HCT116 (cell line): ENCODE results near the gene DHRSX. TPM values are rescaled to one million over a fixed set of nuclear protein-coding genes. Genes with fewer than 3 reads are reported as not detected.
"Not testable (repeated sequence)": the region's sequence is repeated elsewhere in the genome, so short reads cannot be mapped to it uniquely, and the experiment has no call there.

Experiments used
- ATAC-seq: fragments of 200-7000 bp; cut with Tn5 transposase; 2 replicates; pipeline ENCODE4 v1.9.1; 2020; ENCODE audit warnings: mild to moderate bottlenecking, moderate library complexity
- BruUV-seq: library from RNA; stranded (reverse); fragments of 400-500 nt; replicated peaks from 2 replicates; lab custom pipeline; 2021; lab: Mats Ljungman, UMichigan
- CTCF ChIA-PET: fragments of 300-600 bp; sonication (Branson Sonifier 250); formaldehyde crosslinking; loops from one replicate; lab custom pipeline; 2021; ENCODE audit warnings: antibody characterized with exemption; lab: Charles Lee
- POLR2A ChIA-PET: fragments of 300-600, 350-600 bp; sonication (Branson Sonifier 250); formaldehyde crosslinking; loops from one replicate; lab custom pipeline; 2021; ENCODE audit warnings: antibody characterized with exemption; lab: Charles Lee
- RAD21 ChIA-PET, 2 experiments: fragments of 300-600 bp; sonication (Branson Sonifier 250); formaldehyde crosslinking; loops; one replicate each; lab custom pipeline; 2023; ENCODE audit warnings: low total read pairs in 2 of 2; ENCODE audit not compliant: uncharacterized antibody in 2 of 2, unreplicated experiment in 2 of 2, low non-redundant PET in 1 of 2; lab: Charles Lee
- DNase-seq: peaks from one replicate; pipeline ENCODE4 v3.0.0-alpha.2; 2010; ENCODE audit warnings: low read depth, low spot score
- H2AFZ ChIP-seq: fragments of 200-600 bp; shearing (Covaris generic), sonication (generic); 2 replicates; pipeline ENCODE4 v1.6.1; 2017; ENCODE audit warnings: low read depth, mixed run types, mixed read lengths, antibody characterized with exemption, low read length; ENCODE audit not compliant: poor library complexity, severe bottlenecking
- H3K27ac ChIP-seq: 2 replicates; pipeline ENCODE4 v1.5.1; 2012; ENCODE audit warnings: low read depth, low read length
- H3K27me3 ChIP-seq: fragments of 200-600 bp; sonication (generic); 2 replicates; pipeline ENCODE4 v1.6.1; 2016; ENCODE audit warnings: mixed run types, low read length, mixed read lengths; ENCODE audit not compliant: insufficient read depth
- H3K36me3 ChIP-seq, 2 experiments: fragments of 200-500 bp in 1 of 2; fragments of 200-600 bp in 1 of 2; sonication (Bioruptor generic) in 1 of 2; sonication (generic) in 1 of 2; 2 replicates each; pipeline versions ENCODE4 v1.5.1 to v1.6.1; 2014 to 2016; ENCODE audit warnings: low read length in 2 of 2, inconsistent platforms in 1 of 2, mixed read lengths in 1 of 2, mixed run types in 1 of 2; ENCODE audit not compliant: insufficient read depth in 2 of 2, control insufficient read depth in 1 of 2
- H3K4me1 ChIP-seq, 2 experiments: fragments of 200-600 bp in 1 of 2; sonication (generic) in 1 of 2; 2 replicates each; pipeline versions ENCODE4 v1.5.1 to v1.6.1; 2012 to 2017; ENCODE audit warnings: low read length in 2 of 2, inconsistent platforms in 1 of 2, mild to moderate bottlenecking in 1 of 2, mixed read lengths in 1 of 2, mixed run types in 1 of 2, moderate library complexity in 1 of 2; ENCODE audit not compliant: insufficient read depth in 2 of 2, control insufficient read depth in 1 of 2
- H3K4me2 ChIP-seq: fragments of 200-600 bp; sonication (generic); 2 replicates; pipeline ENCODE4 v1.6.1; 2017; ENCODE audit warnings: mixed run types, low read length, mixed read lengths
- H3K4me3 ChIP-seq, 2 experiments: fragments of 200-600 bp in 1 of 2; sonication (generic) in 1 of 2; replicated peaks in 1 of 2; 2 replicates each; pipeline ENCODE4 v1.5.1; 2011 to 2016; ENCODE audit warnings: low read length in 2 of 2, control low read depth in 1 of 2, low read depth in 1 of 2, mild to moderate bottlenecking in 1 of 2, mixed read lengths in 1 of 2, mixed run types in 1 of 2
- H3K79me2 ChIP-seq: fragments of 200-600 bp; sonication (generic); 2 replicates; pipeline ENCODE4 v1.6.1; 2017; ENCODE audit warnings: mild to moderate bottlenecking, mixed run types, low read length, moderate library complexity, mixed read lengths; ENCODE audit not compliant: insufficient read depth
- H3K9ac ChIP-seq: fragments of 200-600 bp; sonication (generic); 2 replicates; pipeline ENCODE4 v1.6.1; 2016; ENCODE audit warnings: low read length, mixed read lengths
- H3K9me2 ChIP-seq: fragments of 200-600 bp; sonication (generic), shearing (Covaris generic); 2 replicates; pipeline ENCODE4 v1.6.1; 2017; ENCODE audit warnings: mixed run types, mild to moderate bottlenecking, moderate library complexity; ENCODE audit not compliant: insufficient read depth
- H3K9me3 ChIP-seq, 2 experiments: fragments of 200-500 bp in 1 of 2; fragments of 200-600 bp in 1 of 2; sonication (Bioruptor generic) in 1 of 2; sonication (generic) in 1 of 2; 2 replicates each; pipeline ENCODE4 v1.6.1; 2014 to 2017; ENCODE audit warnings: low read length in 2 of 2, mixed read lengths in 2 of 2, inconsistent platforms in 1 of 2, low read depth in 1 of 2, mild to moderate bottlenecking in 1 of 2, mixed run types in 1 of 2, moderate library complexity in 1 of 2; ENCODE audit not compliant: control insufficient read depth in 1 of 2, insufficient read depth in 1 of 2
- H4K20me1 ChIP-seq: fragments of 200-600 bp; sonication (generic), shearing (Covaris generic); 2 replicates; pipeline ENCODE4 v1.6.1; 2017; ENCODE audit warnings: mixed run types, mild to moderate bottlenecking, moderate library complexity; ENCODE audit not compliant: insufficient read depth
- CBX3 ChIP-seq: IDR thresholded peaks from 2 replicates; pipeline ENCODE4 v1.6.1; 2012; ENCODE audit warnings: low read depth
- EGR1 ChIP-seq: IDR thresholded peaks from 2 replicates; pipeline ENCODE4 v1.6.1; 2012; ENCODE audit warnings: low read depth
- ELF1 ChIP-seq: IDR thresholded peaks from 2 replicates; pipeline ENCODE4 v1.6.1; 2012; ENCODE audit warnings: low read depth, borderline replicate concordance
- EZH2 ChIP-seq: fragments of 200-600 bp; sonication (generic); IDR thresholded peaks from 2 replicates; pipeline ENCODE4 v1.6.1; 2017; ENCODE audit warnings: antibody characterized with exemption, mixed run types
- EZH2phosphoT487 ChIP-seq: fragments of 200-600 bp; IDR thresholded peaks from 2 replicates; pipeline ENCODE4 v1.6.1; 2018; ENCODE audit warnings: antibody characterized with exemption, borderline replicate concordance
- POLR2A ChIP-seq: IDR thresholded peaks from 2 replicates; pipeline ENCODE4 v1.7.0; 2011; ENCODE audit warnings: borderline replicate concordance; ENCODE audit not compliant: insufficient read depth, insufficient read length; ENCODE audit errors: extremely low read depth
- intact Hi-C: fragments of 100-400 bp; cut with micrococcal nuclease; formaldehyde crosslinking; loops from 2 replicates; pipeline ENCODE4 v1.10.0; 2022
- total RNA-seq: library from RNA; stranded (reverse); gene quantifications from one replicate; pipeline ENCODE4 v1.2.1, GENCODE V29; 2021; ENCODE audit not compliant: unreplicated experiment
- TF ChIP-seq, protein P1 (sequence below), 3 experiments: fragments of 200-600 bp in 1 of 3; sonication (generic) in 1 of 3; IDR thresholded peaks in 2 of 3; conservative IDR thresholded peaks in 1 of 3; 2 replicates each; pipeline ENCODE4 v1.5.1; 2012 to 2017; ENCODE audit warnings: low read depth in 2 of 3, low read length in 2 of 3, antibody characterized with exemption in 1 of 3, borderline replicate concordance in 1 of 3, control low read depth in 1 of 3, mild to moderate bottlenecking in 1 of 3, mixed read lengths in 1 of 3, mixed run types in 1 of 3, moderate library complexity in 1 of 3; ENCODE audit not compliant: insufficient read depth in 1 of 3

The DHRSX gene
- total RNA-seq, 1 experiment from 2014 or later, result 11.9 TPM

DNA sequence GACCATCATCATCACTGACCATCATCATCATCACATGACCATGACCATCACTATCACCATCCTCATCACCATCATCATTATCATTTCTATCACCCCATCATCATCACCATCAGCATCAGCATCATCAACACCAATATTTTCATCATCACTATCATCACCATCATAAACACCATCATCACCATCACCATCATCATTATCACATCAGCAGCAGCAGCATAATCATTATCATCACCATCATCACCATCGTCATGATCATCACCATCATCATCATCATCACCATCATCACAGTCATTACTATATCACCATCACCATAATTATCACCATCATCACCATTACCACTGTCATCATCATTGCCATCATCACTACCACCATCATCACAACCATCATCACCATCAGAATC, 117.6 kb downstream of the DHRSX start (continued):
- TF ChIP-seq, protein P1, sequence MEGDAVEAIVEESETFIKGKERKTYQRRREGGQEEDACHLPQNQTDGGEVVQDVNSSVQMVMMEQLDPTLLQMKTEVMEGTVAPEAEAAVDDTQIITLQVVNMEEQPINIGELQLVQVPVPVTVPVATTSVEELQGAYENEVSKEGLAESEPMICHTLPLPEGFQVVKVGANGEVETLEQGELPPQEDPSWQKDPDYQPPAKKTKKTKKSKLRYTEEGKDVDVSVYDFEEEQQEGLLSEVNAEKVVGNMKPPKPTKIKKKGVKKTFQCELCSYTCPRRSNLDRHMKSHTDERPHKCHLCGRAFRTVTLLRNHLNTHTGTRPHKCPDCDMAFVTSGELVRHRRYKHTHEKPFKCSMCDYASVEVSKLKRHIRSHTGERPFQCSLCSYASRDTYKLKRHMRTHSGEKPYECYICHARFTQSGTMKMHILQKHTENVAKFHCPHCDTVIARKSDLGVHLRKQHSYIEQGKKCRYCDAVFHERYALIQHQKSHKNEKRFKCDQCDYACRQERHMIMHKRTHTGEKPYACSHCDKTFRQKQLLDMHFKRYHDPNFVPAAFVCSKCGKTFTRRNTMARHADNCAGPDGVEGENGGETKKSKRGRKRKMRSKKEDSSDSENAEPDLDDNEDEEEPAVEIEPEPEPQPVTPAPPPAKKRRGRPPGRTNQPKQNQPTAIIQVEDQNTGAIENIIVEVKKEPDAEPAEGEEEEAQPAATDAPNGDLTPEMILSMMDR (IDR thresholded peaks at IDR 0.05 in 2 of 3, conservative IDR thresholded peaks at IDR 0.05 in 1 of 3; ENCODE audit: borderline replicate concordance in 1 of 3, insufficient read depth in 1 of 3, low read depth in 2 of 3, low read length in 2 of 3), result no peak
- TF ChIP-seq EZH2 (no peak), EGR1 (no peak), EZH2phosphoT487 (no peak), CBX3 (no peak), ELF1 (no peak), POLR2A (no peak)

DNA sequence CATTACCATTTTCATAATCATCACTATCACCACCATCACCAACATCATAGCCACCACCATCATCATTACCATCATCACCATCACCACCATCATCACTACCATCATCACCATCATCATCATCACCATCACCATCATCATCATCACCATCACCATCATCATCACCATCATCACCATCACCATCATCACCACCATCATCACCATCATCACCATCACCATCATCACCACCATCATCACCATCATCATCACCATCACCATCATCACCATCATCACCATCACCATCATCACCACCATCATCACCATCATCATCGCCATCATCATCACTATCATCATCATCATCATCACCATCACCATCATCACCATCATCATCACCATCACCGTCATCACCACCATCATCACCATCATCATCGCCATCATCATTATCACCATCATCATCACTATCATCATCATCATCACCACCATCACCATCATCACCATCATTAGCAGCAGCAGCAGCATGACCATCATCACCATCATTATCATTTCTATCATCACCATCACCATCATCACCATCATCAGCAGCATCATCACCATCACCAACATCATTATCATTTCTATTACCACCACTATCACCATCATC, 118.2 kb downstream of the DHRSX start:
- POLR2A ChIA-PET, intact Hi-C loops, H3K36me3 ChIP-seq, DNase-seq, CTCF ChIA-PET, RAD21 ChIA-PET, H3K79me2 ChIP-seq, H3K9me2 ChIP-seq, H4K20me1 ChIP-seq, H3K9ac ChIP-seq, H3K4me2 ChIP-seq, H2AFZ ChIP-seq, H3K4me3 ChIP-seq, H3K9me3 ChIP-seq, BruUV-seq, H3K27me3 ChIP-seq, H3K27ac ChIP-seq, ATAC-seq: not testable (repeated sequence)
- H3K4me1 ChIP-seq, result peaks cover 16 to 39% of the 10 kb centered on the region in 2 experiments
